GM12878 (cell line): Measurements from ENCODE around the gene INHBA. TPM values are rescaled to one million over a fixed set of nuclear protein-coding genes. Genes with fewer than 3 reads are reported as not detected.

Source experiments
- ATAC-seq: fragments of 200-7000 bp; cut with Tn5 transposase; 3 replicates; pipeline ENCODE4 v1.9.1; 2020; ENCODE audit warnings: mild to moderate bottlenecking, moderate library complexity
- BruUV-seq: library from RNA; stranded (reverse); fragments of 400-500 nt; replicated peaks from 2 replicates; lab custom pipeline; 2021; lab: Mats Ljungman, UMichigan
- CTCF ChIA-PET: fragments of 300-600 bp; sonication (Branson Sonifier 250); formaldehyde crosslinking; extraction: SDS; loops from one replicate; lab custom pipeline; 2021; ENCODE audit warnings: inconsistent platforms; lab: Yijun Ruan, JAX
- POLR2A ChIA-PET: fragments of 350-600 bp; formaldehyde crosslinking; extraction: SDS; loops from one replicate; lab custom pipeline; 2021; ENCODE audit warnings: inconsistent platforms; lab: Charles Lee
- RAD21 ChIA-PET: fragments of 300-600 bp; sonication (Branson Sonifier 250); formaldehyde crosslinking; loops from one replicate; lab custom pipeline; 2023; ENCODE audit warnings: antibody characterized with exemption; ENCODE audit not compliant: unreplicated experiment; lab: Charles Lee
- SMC1A ChIA-PET: fragments of 300-600 bp; sonication (Branson Sonifier 250); formaldehyde crosslinking; loops from one replicate; lab custom pipeline; 2023; ENCODE audit not compliant: unreplicated experiment, uncharacterized antibody; lab: Charles Lee
- DNase-seq: peaks from one replicate; pipeline ENCODE4 v3.0.0-alpha.2; 2011; ENCODE audit warnings: low read depth, low spot score
- FAIRE-seq: peaks from 3 replicates; lab custom pipeline; 2011; peaks lifted over from hg19 to GRCh38; lab: Jason Lieb, UNC
- H2AFZ ChIP-seq: 2 replicates; pipeline ENCODE4 v1.6.0; 2011; ENCODE audit warnings: low read depth, low read length, control low read depth; ENCODE audit not compliant: control insufficient read depth
- H3K27ac ChIP-seq: 2 replicates; pipeline ENCODE4 v1.5.1; 2011; ENCODE audit warnings: control low read depth; ENCODE audit not compliant: control insufficient read depth, insufficient read depth
- H3K27me3 ChIP-seq, 2 experiments: replicated peaks in 1 of 2; 2 replicates each; pipeline versions ENCODE4 v1.6.0 to v1.6.1; 2011; ENCODE audit warnings: low read length in 1 of 2; ENCODE audit not compliant: control insufficient read depth in 2 of 2, insufficient read depth in 2 of 2
- H3K36me3 ChIP-seq, 2 experiments: 2 replicates each; pipeline ENCODE4 v1.5.1; 2011; ENCODE audit warnings: low read length in 1 of 2; ENCODE audit not compliant: control insufficient read depth in 2 of 2, insufficient read depth in 2 of 2
- H3K4me1 ChIP-seq: 2 replicates; pipeline ENCODE4 v1.6.1; 2011; ENCODE audit warnings: mild to moderate bottlenecking, low read length, moderate library complexity, mixed read lengths; ENCODE audit not compliant: control insufficient read depth, insufficient read depth
- H3K4me2 ChIP-seq: 2 replicates; pipeline ENCODE4 v1.6.0; 2011; ENCODE audit warnings: control low read depth; ENCODE audit not compliant: control insufficient read depth, insufficient read depth
- H3K4me3 ChIP-seq: fragments of 200-600 bp; sonication (generic); 2 replicates; pipeline ENCODE4 v1.5.1; 2016
- H3K79me2 ChIP-seq: 2 replicates; pipeline ENCODE4 v1.6.0; 2011; ENCODE audit warnings: low read length; ENCODE audit not compliant: control insufficient read depth, insufficient read depth
- H3K9ac ChIP-seq: 2 replicates; pipeline ENCODE4 v1.8.0; 2011; ENCODE audit warnings: low read length, control low read depth, mixed read lengths; ENCODE audit not compliant: control insufficient read depth, insufficient read depth
- H3K9me3 ChIP-seq: replicated peaks from 3 replicates; pipeline ENCODE4 v1.5.1; 2011; ENCODE audit warnings: mild to moderate bottlenecking, low read length; ENCODE audit not compliant: control insufficient read depth, insufficient read depth
- H4K20me1 ChIP-seq: 2 replicates; pipeline ENCODE4 v1.6.0; 2011; ENCODE audit not compliant: control insufficient read depth, insufficient read depth
- ASH2L ChIP-seq: fragments of 300-600, 200-600 bp; sonication (generic); IDR thresholded peaks from 2 replicates; pipeline ENCODE4 v1.6.1; 2017; ENCODE audit warnings: low read depth, mild to moderate bottlenecking, borderline replicate concordance
- BRCA1 ChIP-seq: IDR thresholded peaks from 2 replicates; pipeline ENCODE4 v1.6.1; 2011; ENCODE audit warnings: low read depth, low read length, improper control_type of control experiment
- CBX5 ChIP-seq: sonication (generic); IDR thresholded peaks from 2 replicates; pipeline ENCODE4 v1.6.1; 2016; ENCODE audit warnings: low read depth, moderate library complexity, mild to moderate bottlenecking, inconsistent platforms
- DPF2 ChIP-seq: fragments of 450-650 bp; IDR thresholded peaks from 2 replicates; pipeline ENCODE4 v1.6.1; 2017; ENCODE audit warnings: mild to moderate bottlenecking
- EGR1 ChIP-seq, 2 experiments: IDR thresholded peaks; 1 replicate in 1 of 2; 2 replicates in 1 of 2; pipeline ENCODE4 v1.6.1; 2011 to 2012; ENCODE audit warnings: low read depth in 2 of 2, low read length in 2 of 2, borderline replicate concordance in 1 of 2, mild to moderate bottlenecking in 1 of 2, moderate library complexity in 1 of 2
- FOXM1 ChIP-seq: IDR thresholded peaks from 2 replicates; pipeline ENCODE4 v1.6.1; 2012; ENCODE audit warnings: low read depth, mild to moderate bottlenecking, inconsistent platforms, low read length, moderate library complexity
- HCFC1 ChIP-seq: fragments of 150-350 bp; IDR thresholded peaks from 2 replicates; pipeline ENCODE4 v1.6.1; 2014; ENCODE audit warnings: low read length
- IRF4 ChIP-seq: IDR thresholded peaks from 2 replicates; pipeline ENCODE4 v1.6.1; 2011; ENCODE audit warnings: low read depth, low read length
- NRF1 ChIP-seq: conservative IDR thresholded peaks from 2 replicates; pipeline ENCODE4 v1.6.1; 2011; ENCODE audit warnings: mild to moderate bottlenecking, low read depth, low read length, improper control_type of control experiment
- PAX8 ChIP-seq: fragments of 450-650 bp; IDR thresholded peaks from 2 replicates; pipeline ENCODE4 v1.6.1; 2017; ENCODE audit warnings: mild to moderate bottlenecking, moderate library complexity
- POLR2AphosphoS5 ChIP-seq: IDR thresholded peaks from 2 replicates; pipeline ENCODE4 v1.6.1; 2011; ENCODE audit warnings: mild to moderate bottlenecking, low read length, inconsistent platforms
- POU2F2 ChIP-seq: IDR thresholded peaks from 3 replicates; pipeline ENCODE4 v1.6.1; 2011; ENCODE audit warnings: low read depth, mild to moderate bottlenecking, low read length, borderline replicate concordance
- TCF7 ChIP-seq: IDR thresholded peaks from 2 replicates; pipeline ENCODE4 v1.6.1; 2014; ENCODE audit warnings: antibody characterized with exemption, borderline replicate concordance
- WGBS: methylation state at CpG from one replicate; pipeline ENCODE4 v1.1.6; 2016; ENCODE audit warnings: low lambda C conversion rate; ENCODE audit not compliant: insufficient replicate concordance, insufficient coverage; ENCODE audit errors: missing lambda C conversion rate; 5-methylcytosine and 5-hydroxymethylcytosine counted together
- in situ Hi-C: fragments of 300-500 bp; cut with MboI; formaldehyde crosslinking; loops from 9 replicates; pipeline ENCODE4 v1.14.3; 2018; ENCODE audit warnings: mixed read lengths
- intact Hi-C: fragments of 100-400 bp; cut with micrococcal nuclease; formaldehyde crosslinking; loops from one replicate; pipeline ENCODE4 v1.14.2; 2022; ENCODE audit not compliant: unreplicated experiment
- polyA plus RNA-seq, 11 experiments: library from polyadenylated mRNA; depleted of rRNA in 4 of 11; unstranded in 6 of 11; stranded (reverse) in 5 of 11; fragments of >200 nt; fragmentation: Nextera tagmentation in 4 of 11; fragmentation: Illumina TruSeq in 1 of 11; extraction: Ambion mirVana in 4 of 11; extraction: Trizol in 1 of 11; gene quantifications; 1 replicate in 1 of 11; 2 replicates in 10 of 11; pipeline versions ENCODE4 v1.2.1 to v1.2.3, GENCODE V29; 2011 to 2016; ENCODE audit warnings: inconsistent platforms in 2 of 11, missing spikeins in 2 of 11, low read depth in 1 of 11
- total RNA-seq, 4 experiments: library from RNA; depleted of rRNA in 3 of 4; stranded (reverse); fragments of >200 nt in 3 of 4; fragmentation: Illumina TruSeq in 1 of 4; extraction: Trizol in 1 of 4; gene quantifications; 2 replicates each; pipeline versions ENCODE4 v1.2.1 to v1.2.3, GENCODE V29; 2013 to 2021
- TF ChIP-seq, protein P1 (sequence below): fragments of 450-650 bp; IDR thresholded peaks from 2 replicates; pipeline ENCODE4 v1.6.1; 2016; ENCODE audit warnings: mild to moderate bottlenecking, moderate library complexity, borderline replicate concordance

The INHBA gene
- total and polyA plus RNA-seq, 10 of the 15 experiments (the other 5 are each of a cell fraction or from before 2014, with no cell fraction given) = 0.04 to 0.05 (median 0.05) TPM; not detected in 6

DNA sequence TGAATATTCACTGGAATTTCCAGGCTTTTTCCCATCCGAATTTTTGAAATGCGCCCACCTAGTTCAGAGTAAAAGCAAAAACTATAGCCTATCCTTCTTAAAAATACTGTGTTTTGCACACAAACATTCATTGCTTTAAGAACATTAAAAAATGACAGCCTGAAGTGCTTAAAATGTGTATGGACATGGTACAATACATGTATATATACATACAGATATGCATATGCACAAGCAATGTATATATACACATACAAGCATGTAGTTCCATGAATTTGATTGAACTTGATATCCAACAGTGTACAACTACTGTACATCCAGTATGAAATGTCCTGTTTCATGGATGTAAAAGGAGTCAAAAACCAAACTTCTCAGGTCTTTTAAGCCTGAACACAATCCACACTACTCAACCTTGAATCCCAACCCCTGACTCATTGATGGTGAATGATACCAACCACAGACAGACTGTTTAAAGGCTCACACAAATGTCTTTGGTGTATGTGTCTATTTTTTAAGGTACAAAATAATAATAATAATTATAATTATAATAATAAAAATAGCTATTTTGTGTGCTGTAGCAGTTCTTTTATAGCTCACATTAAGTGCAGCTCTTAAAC is 14.8 kb downstream of the INHBA start:
- ChIA-PET RAD21 (no interaction called here), SMC1A (interaction anchor here (1.4 to 1.6 kb wide), 2 partner anchors 43 to 721 kb away, joined by 3 to 5 read pairs; no protein-coding TSS in a partner anchor), CTCF (interaction anchor here (1.2 kb wide), 2 partner anchors 8 to 252 kb away, joined by 4 to 7 read pairs; no protein-coding TSS in a partner anchor)
- Histone ChIP-seq H2AFZ (no peak overlapping the region), H3K4me3 (no peak overlapping the region), H3K9me3 (no peaks in the 10 kb centered on the region), H3K27ac (no peak overlapping the region), H3K79me2 (no peaks in the 10 kb centered on the region), H3K4me2 (no peak overlapping the region), H3K4me1 (no peaks in the 10 kb centered on the region)
- intact Hi-C loops = no loop called here
- 35% methylated on average over 2 of the region's 2 CpGs for WGBS
- no TSS peak for BruUV-seq
- no peak for TF ChIP-seq HCFC1
- TF ChIP-seq, all 136 proteins: peak for 0
- no peak for ATAC-seq
- POLR2A ChIA-PET = no interaction called here
- Histone ChIP-seq H4K20me1 (no peaks in the 10 kb centered on the region), H3K36me3 (no peaks in the 10 kb centered on the region), H3K27me3 (no peaks in the 10 kb centered on the region), H3K9ac (no peak overlapping the region)
- in situ Hi-C loops = no loop called here
- no peak for FAIRE-seq
- DNase-seq = no peak

DNA sequence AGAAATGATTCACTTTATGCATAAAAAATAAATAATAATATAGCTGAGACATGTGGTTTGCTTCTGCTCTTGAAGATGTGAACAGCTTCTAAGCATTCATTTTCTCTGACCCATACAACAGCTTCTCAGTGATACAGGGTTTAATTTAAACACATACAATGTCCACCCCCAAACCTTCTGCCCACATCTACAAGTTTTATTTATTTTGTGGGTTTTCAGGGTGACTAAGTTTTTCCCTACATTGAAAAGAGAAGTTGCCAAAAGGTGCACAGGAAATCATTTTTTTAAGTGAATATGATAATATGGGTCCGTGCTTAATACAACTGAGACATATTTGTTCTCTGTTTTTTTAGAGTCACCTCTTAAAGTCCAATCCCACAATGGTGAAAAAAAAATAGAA is 17.2 kb downstream of the INHBA start:
- H3K9me3 ChIP-seq = no peaks in the 10 kb centered on the region; the same call in 2 of the 3 replicates
- H3K27me3 ChIP-seq = no peaks in the 10 kb centered on the region
- H3K4me1 ChIP-seq = no peaks in the 10 kb centered on the region
- WGBS = 0% methylated on average over 1 of the region's 1 CpG
- no peak overlapping the region for H3K4me3 ChIP-seq
- BruUV-seq = no TSS peak
- H3K9ac ChIP-seq = no peak overlapping the region
- H3K27ac ChIP-seq = no peak overlapping the region
- H2AFZ ChIP-seq = no peak overlapping the region
- in situ Hi-C loops = no loop called here
- ChIA-PET POLR2A (no interaction called here), RAD21 (interaction anchor here (1.3 kb wide), 1 partner anchor 186 kb away, joined by 3 read pairs; no protein-coding TSS in a partner anchor), SMC1A (interaction anchor here (0.6 to 2.2 kb wide), 2 partner anchors 18 to 760 kb away, joined by 3 to 6 read pairs; no protein-coding TSS in a partner anchor), CTCF (interaction anchor here (1.4 to 1.6 kb wide), 2 partner anchors 10 to 257 kb away, joined by 3 to 6 read pairs; no protein-coding TSS in a partner anchor)
- DNase-seq = no peak
- intact Hi-C loops = no loop called here
- H3K79me2 ChIP-seq = no peaks in the 10 kb centered on the region
- no peaks in the 10 kb centered on the region for H4K20me1 ChIP-seq
- no peak overlapping the region for H3K4me2 ChIP-seq
- FAIRE-seq = no peak
- no peak; the same call in 2 of the 3 replicates for ATAC-seq
- no peaks in the 10 kb centered on the region for H3K36me3 ChIP-seq
- TF ChIP-seq BRCA1 (no peak), CBX5 (no peak), POLR2AphosphoS5 (no peak), TCF7 (no peak), EGR1 (IDR thresholded peaks at IDR 0.05; ENCODE audit: borderline replicate concordance in 1 of 2, low read depth in 2 of 2, low read length in 2 of 2) (no peak), IRF4 (no peak), NRF1 (no peak), ASH2L (no peak), PAX8 (no peak), DPF2 (no peak), POU2F2 (no peak), FOXM1 (no peak)
- TF ChIP-seq, protein P1, sequence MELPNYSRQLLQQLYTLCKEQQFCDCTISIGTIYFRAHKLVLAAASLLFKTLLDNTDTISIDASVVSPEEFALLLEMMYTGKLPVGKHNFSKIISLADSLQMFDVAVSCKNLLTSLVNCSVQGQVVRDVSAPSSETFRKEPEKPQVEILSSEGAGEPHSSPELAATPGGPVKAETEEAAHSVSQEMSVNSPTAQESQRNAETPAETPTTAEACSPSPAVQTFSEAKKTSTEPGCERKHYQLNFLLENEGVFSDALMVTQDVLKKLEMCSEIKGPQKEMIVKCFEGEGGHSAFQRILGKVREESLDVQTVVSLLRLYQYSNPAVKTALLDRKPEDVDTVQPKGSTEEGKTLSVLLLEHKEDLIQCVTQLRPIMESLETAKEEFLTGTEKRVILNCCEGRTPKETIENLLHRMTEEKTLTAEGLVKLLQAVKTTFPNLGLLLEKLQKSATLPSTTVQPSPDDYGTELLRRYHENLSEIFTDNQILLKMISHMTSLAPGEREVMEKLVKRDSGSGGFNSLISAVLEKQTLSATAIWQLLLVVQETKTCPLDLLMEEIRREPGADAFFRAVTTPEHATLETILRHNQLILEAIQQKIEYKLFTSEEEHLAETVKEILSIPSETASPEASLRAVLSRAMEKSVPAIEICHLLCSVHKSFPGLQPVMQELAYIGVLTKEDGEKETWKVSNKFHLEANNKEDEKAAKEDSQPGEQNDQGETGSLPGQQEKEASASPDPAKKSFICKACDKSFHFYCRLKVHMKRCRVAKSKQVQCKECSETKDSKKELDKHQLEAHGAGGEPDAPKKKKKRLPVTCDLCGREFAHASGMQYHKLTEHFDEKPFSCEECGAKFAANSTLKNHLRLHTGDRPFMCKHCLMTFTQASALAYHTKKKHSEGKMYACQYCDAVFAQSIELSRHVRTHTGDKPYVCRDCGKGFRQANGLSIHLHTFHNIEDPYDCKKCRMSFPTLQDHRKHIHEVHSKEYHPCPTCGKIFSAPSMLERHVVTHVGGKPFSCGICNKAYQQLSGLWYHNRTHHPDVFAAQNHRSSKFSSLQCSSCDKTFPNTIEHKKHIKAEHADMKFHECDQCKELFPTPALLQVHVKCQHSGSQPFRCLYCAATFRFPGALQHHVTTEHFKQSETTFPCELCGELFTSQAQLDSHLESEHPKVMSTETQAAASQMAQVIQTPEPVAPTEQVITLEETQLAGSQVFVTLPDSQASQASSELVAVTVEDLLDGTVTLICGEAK = no peak
